Inferior parietal cortex (tissue), 1 donor: ENCODE data around the gene CCDC33.

Experiments
- DNase-seq: peaks from one replicate; pipeline ENCODE4 v3.0.0-alpha.2; 2016; ENCODE audit errors: extremely low spot score

The CCDC33 gene

DNA sequence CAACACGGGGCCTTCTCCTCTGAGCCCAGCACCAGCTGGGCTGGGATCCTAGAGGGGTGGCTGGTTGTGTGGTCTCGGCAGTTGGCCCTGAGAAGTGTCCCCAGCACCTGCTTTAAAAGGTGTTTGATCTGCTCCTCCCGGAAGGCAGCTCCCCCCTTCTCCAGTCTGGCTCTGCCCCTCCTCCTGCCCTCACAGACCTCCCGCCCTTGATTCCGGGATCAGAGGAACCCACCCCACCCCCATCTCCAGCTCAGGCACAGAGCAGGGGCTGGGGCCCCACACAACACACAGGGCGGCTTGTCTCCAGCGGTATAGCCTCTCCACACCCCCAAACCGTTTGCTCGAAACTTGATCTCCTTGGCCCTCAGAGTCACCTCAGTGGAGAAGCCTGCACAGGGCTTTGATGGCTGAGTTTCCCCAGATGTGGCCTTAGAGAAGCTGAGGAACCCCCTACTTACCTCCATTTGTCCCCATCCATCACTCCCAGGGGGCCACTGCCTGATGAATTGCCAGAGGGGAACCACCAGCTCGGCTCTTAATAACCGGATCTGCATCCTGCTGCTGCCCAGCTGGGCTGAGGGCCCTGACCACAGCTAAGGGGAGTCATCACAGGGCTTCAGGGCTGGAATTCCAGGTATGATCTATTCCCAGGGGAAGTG lies 27.1 kb upstream of the CCDC33 start:
- no peak for DNase-seq

DNA sequence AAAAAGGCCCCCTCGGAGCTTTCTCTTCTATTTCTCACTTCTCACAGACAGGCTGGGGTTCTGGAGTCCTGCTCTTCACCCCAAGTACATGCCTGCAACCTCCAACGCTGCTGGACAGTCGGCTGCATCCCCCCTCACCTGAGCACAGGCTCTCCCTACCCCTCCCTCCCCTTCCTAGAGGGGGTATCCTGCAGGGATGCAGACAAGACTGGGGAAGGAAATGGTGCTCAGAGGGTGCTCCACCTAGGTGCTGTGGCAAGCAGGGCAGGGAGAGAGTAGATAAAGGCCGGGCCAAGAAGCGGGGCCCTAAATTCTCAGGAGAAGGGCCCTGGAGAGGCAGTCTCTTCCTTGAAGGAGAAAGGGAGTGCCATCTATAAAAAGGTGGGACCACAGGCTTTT lies 26.6 kb upstream of the CCDC33 start:
- no peak for DNase-seq

DNA sequence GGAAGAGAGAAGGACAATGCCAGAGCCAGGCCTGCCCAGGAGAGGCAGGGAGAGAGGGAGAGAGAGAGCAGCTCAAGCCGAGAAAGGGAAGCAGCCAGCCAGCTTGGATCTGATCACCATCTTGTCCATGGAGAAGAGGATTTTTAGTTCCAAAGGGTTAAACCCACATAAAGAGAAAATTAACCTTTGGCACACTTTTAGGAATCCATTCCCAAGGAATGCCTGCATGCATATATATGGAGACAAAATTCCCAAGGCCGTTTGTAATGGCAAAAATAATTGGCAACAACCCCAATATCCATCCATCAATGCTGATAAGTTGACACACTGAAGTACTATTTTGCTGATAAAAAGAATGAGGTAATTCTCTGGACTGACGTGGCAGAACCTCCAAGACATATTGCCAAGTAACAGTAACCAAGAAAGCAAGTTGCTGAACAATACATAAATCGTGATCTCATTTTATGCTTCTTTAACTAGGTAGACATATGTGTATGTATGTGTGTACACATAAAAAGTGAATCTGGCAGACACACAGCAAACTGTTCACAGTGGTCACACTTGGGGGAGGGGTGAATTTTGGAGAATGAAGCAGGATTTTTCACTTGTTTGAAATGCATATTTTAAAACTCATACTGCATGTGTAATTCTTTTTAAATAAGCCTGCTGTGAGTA lies 26.0 kb upstream of the CCDC33 start:
- DNase-seq = no peak

DNA sequence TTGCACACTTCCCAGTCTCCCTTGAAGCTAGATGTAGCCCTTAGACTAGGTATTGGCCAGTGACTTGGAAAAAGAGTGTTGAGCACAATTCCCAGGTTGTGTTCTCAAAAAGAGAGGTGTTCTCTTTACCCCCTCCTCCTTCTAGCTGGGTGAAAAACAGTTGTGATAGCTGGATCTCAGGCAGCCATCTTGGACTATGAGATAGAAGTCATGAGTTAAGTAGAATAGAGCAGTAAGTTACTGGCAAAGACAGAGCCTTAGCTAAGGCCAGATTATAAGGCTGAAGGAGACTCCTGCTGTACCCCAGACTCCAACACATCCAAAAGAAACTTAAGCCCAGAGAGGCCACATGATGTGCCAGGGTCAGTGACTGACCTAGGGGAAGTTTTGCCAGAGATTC lies 25.4 kb upstream of the CCDC33 start:
- no peak for DNase-seq

DNA sequence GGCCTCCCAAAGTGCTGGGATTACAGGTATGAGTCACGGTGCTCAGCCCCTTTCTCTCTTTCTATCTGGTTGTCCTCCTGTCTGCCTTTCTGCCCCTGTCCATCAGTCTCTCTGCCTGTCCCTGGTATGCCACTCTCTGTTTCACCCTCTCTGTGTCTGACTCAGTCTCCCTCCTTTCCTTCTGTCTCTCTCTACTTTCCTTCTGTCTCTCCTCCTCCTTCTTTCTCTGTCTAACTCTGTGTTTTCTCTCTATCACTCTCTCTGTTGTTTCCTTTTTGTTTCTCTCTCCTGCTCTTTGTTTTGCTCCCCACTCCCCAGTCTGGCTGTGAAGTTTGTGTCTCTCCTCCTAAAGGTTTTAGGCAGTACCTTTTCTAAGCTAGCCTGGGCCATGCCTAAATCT lies 24.5 kb upstream of the CCDC33 start:
- no peak for DNase-seq

DNA sequence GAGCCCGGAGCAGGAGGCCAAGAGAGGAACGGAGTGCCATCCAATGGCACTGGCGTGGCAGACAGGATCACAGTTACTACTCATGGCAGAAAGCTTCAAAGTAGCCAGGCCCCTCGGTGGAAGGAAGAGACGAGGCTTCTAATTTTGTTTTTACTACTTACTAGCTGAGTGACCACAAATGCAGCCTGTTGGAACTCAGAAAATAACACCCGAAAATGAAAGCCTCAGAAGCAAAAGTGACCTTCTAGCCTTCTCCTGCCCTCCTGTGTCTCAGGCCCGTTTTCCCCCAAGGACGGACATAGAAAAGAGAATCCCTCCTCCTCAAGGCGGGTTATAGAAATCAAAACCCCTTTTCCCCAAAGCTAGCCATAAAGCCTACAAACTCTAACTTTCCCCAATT lies 23.6 kb upstream of the CCDC33 start:
- DNase-seq = no peak

DNA sequence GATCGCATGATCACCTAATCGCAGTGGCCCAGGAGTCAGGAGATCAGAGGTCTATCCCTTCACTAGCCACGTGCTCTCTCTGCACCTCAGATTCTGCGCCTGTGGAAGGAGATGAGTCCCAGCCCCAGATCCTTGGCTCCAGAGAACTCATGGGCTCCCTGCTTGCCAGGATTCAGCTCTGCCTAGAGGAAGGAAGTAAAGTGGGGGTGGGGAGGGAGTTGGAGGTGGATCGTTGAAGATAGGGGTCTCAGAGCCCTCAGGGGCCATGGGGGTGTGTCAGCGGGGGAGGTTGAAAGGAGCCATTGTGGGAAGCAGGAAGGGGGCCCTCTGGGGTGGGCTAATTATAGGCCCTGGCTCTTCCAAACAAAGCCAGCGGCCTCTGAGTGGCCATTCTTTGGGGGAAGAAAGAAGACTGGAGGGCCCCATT lies 22.3 kb upstream of the CCDC33 start:
- no peak for DNase-seq

DNA sequence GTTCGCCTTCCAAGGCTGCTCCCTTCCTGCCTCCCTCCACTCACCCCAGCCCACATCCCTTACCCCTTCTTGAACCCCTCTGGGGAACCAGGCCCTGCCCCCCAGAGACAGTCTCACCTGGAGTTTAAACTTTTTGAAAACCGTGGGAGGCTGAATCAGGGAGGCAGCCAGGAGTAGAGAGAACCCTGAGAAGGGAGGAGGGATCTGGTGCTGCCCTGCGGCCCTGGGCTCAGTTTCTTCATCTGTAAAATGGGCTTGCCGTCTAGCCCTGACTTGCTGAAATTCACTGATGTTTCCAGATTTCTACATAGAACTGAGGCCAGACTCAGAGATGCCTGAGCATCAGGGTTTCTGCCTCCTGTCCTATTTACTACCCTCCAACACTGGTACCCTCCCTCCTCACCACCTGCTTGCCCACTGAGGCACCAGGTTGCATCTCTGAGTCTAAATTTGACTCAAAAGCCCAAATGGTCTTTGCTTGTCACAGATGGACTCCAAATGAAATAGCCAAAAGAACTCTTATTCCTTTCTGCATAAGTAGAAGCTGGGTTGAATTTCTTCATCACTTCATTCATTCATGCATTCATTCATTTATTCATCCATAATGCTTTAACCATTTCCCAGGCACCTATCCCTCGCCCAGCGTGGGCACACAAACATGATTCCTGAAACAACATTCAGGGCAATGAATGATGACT lies 21.7 kb upstream of the CCDC33 start:
- no peak for DNase-seq

DNA sequence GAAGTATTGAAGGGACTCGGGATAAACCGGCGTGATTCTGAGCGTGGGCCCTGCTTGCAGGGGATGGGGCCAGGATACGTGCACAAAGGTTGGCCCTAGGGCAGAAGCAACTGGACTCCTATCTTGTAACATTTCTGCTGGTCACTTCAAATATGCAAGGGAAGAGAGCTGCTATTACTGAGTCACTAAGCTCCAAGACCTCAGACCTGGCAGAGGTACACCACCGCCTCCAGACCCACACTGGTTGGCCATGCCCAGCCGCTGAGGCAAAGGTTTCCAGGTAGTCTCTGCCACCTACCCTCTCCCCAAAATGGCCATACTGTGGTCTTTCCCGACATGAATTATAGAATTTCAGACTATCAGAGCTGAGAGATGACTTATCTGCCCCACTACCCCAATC lies 20.2 kb upstream of the CCDC33 start:
- DNase-seq = no peak

DNA sequence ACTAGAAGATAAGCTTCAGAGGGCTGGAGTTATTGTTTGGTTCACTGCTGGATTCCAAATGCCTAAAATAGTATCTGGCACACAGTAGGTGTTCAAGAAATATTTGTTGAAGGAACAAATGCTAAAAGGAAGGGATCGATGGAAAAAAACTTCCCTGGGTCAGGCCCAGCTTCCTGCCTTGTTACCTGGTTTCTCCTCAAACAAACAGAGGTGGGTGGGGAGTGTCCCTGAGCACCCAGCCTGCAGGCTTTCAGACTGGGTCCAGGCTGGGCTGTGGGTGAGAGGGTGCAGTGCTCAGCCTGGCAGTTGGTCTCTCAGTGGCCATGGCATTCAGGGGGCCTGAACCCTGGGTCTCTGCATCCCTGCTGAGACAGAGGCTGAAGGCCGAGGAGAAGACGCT lies 19.2 kb upstream of the CCDC33 start:
- no peak for DNase-seq

DNA sequence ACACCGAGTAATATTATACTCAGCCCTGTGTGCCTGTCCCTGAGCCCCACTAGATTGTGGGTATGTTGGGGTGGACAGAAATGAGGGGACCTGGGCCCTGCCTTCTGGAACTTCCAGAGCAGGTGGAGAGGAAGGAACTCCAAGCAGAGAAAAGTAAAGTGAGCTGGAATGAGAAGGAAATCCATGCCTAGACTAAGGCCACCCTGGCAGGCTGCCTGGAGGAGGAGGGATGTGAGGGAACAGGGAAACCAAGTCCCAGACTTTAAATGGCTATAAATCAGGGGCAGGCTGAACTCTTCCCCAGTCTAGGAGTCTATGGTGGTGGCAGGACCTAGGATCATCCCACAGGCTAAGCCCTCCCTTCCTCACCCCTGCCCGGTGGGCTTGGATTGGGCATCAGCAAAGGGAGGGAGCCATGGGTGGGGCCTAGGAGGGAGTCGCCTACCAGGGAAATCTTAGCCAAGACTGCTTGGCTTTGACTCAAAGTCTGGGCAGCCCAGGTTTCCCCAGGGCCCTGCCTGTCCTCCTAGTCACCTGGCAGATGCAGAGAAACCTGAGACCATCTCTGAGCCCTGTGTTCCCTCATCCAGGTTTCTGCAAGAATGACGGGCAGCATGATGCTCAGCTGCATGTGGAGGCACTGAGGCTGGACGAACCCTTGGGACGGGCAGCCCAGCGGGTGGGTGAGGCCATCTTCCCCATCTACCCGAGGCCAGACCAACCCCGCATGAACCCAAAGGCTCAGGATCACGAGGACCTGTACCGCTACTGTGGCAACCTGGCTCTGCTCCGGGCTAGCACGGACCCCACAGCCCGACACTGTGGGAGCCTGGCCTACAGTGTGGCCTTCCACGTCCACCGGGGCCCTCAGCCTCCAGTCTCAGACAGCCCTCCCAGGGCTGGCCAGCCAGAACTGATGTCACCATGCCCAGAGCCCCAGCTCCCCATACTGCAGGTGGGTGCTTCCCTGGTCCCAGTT lies 17.9 kb upstream of the CCDC33 start:
- DNase-seq = no peak

DNA sequence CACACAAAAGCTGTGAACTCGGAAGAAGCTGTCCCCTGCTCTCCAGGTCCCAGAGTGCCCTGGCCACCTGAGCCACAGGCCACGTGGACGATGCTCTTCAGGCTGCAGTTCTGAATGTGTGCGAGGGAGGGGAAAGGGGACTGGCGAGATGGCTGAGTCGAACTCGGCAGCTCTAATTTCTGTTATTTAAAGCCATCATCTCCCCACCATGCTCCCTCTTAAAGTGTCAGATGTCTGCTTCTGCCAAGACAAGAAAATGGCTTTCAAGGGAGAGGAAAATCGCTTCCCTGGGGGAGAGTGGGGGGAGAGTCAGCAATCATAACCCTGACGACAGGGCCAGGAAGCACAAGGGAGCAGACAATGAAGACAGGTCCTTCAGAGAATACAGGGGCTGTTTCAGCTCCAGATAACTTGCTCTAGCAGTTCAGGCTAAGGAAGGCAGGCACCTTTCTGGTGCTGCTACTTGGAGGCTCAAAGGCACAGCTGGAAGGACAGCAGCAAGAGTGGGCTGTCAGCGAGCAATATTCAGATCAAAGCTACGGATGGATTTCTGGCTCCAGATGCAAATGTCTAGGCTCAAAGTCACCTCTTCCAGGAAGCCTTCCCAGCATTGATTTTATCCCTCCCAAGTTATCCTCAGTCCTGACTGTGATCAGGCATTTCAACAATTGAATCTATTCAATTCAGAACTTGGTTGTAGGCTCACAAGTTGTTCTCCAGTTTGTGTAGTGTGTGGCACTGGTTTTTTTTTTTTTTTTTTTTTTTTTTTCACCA lies 15.5 kb upstream of the CCDC33 start:
- no peak for DNase-seq

DNA sequence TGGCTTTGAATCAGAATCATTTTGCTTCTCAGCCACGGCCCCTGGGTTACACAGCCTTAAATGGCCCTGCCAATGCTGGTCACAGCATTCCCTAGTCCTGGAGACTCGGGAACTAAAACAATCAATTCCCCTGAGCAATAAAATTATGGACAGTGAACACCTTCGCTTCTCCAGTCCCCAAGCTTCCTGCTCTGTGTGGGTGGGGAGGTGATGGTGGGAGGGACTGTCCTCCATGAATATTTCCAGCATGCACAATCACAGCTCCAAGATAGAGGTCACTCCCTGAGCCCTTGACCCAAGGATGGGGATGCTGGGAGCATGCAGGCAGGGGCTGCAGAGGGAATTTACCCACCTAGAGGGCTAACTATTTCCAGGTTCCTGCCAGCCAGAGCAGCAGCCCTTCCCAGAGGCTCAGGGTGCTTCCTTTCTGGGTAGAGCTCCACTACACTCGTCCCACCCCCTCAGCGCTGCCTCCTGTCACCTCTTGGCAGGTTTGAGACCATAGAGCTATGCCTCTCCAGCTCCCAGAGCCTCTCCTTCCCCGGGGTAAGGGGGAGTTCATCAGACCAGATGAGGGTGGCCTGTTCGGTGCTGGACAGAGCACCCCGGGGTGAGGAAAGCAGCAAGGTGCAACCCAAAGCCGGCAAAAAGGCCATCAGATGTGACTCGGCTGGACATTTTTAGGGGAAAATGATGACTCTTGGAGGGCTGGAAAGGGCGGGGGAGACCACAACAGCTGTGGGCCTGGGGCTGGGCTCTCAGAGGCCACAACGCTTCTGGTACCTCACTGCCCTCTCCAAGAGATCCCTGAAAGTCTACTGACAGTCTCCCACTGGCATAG lies 14.5 kb upstream of the CCDC33 start:
- DNase-seq = no peak

DNA sequence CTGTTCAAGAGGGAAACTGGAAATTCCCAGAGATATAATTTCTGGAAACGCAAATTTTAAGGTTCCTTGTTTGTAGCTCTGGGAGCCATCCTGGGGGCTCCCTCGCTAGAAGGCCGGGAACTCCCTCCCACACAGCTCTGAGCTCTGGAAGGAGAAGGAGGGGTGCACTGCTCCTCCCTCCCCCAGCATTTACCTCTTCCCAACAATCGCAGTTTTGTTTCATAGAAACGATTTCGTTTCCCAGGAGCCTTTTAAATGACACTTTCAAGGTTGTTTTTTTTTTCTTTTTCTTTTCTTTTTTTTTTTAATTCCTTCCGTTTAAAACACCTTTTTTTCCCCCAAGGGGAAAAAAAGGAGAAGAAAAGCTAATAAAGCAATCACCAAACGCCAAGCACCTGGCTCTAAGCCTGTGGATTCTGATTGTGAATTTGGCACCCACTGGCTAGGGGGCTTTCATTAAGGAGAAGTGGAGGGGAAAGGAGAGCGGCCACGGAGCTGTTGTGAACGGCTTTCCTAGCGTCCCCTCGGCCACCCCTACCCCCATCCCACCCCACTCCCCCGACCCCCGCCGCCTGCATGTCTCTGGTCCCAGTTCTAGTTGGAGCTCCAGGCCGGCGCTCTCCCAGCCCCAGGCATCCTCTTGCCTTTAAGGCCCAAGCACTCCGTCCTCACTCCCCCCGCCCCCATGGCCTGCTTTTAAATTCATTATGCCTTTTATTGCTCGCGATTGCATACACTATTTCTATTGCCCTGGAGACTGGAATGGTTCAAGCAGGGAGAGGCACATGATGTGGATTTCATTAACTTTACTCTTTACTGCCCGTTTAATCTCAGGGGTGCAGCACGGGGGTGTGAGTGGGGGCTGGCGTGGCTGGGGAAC lies 13.6 kb upstream of the CCDC33 start:
- no peak for DNase-seq

DNA sequence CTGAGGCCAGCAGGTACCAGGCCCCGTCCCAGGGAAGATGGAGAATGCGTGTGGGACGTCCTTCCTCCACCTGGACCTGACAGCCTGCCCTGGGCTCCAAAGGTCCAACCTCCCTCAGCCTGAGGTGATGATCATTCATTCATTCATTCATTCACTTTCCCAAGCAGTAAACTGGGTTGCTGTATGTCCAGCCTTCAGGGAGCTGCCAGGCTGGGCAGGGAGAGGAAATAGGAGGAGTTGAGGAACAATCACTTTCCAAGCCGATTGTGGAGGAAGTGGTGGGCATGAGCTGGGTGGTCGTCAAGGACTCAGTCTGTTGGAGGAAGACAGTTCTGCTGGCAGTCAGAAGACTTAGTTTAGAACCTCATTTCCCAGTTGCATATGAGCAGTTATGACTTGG lies 10.2 kb upstream of the CCDC33 start:
- DNase-seq = no peak

DNA sequence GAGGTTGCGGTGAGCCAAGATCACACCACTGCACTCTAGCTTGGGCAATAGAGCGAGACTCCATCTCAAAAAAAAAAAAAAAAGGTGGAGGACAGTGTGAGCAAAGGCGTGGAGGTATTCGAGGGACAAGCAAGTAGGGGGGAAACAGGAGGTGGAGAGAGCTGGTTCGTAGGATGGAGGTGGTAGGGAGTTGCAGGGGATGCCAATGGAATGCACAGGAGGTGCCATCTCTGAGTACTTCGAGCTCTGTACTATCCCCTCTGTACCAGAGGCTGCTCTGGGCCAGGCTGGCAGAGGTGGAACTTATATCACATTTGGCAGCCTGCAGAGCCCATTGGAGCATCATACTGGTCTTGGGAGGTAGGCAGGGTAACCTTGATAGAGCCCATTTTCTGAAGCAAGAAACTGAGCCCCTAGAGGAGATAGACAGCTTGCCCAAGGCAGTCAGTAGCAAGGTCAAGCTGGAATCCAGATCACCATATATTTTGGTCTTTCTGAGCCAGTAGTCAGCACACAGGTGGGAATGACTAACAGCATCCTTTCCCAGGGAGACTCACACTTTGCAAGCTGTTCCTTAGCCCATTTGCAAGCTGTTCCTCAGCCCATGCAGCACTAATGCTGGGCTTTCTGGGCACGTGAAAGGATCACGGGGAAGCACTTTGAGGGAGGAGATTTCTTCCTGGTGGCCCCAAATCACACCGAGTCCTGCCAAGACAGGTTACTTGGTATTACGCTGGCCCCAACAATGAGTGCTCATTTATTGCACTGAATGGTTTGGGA lies 9.2 kb upstream of the CCDC33 start:
- DNase-seq = peak; percentile 63

DNA sequence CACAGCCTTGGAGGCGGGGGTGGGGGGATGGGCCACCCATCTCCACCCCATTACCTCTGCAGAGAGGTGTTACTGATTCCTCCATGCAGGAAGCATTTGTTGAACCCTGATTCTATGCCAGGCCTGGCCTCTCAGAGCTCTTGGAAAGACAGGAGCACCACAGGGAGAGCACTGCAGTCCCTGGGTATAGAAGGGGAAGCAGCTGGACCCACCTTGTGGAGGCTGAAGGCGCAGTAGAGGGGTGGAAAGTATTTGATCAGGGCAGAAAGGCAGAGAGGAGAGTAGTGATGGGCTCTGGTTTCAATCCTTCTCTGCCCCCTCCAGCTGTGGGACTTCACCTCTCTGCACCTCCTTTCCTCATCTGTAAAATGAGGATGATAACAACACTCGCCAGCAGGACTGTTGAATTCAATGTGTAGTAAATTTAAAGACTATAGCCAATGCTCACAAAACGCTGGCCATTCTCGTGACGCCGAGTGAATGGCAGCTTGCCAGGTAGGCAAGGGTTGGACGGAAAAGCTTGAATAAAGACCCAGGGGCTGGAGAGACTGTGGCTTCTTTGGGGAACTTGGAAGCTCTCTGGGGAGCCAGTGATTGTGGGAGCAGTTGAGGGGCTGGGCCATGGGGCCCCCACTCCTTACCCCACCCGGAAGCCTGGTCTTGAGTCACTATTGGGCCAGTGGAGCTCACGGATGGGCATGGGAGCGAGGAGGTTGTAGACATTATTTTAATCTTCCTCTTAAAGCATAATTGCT lies 8.0 kb upstream of the CCDC33 start:
- no peak for DNase-seq

DNA sequence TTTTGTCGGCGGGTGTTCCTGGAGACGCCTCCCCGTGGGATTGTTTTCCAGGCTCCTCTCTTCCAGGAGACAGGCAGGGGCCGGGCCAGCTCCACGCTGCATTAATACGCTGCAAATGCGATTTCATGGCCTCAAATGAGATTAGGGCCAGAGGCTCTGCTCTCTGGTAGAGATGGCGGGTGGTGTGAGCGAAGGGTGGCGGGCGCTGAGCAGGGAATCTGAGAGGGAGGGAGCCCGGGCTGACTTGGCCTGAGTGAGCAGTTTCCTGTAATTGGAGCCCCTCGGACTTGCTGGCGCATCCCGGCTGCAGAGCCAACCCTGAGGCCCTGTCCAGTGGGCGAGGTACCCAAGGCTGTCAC lies 7.4 kb upstream of the CCDC33 start:
- no peak for DNase-seq
